Smooth muscle cell (in vitro differentiated cells): ENCODE data around the gene BOK. TPM values are rescaled to one million over a fixed set of nuclear protein-coding genes. Genes with fewer than 3 reads are reported as not detected.

Source experiments
- DNase-seq: peaks from one replicate; lab custom pipeline; 2025; ENCODE audit not compliant: unreplicated experiment; lab: John Stamatoyannopoulos, UW
- H2AFZ ChIP-seq: fragments of 200-600 bp; sonication (generic); 2 replicates; pipeline ENCODE4 v1.6.0; 2016; ENCODE audit warnings: antibody characterized with exemption, low read depth, mild to moderate bottlenecking
- H3F3A ChIP-seq: fragments of 200-600 bp; sonication (generic); 2 replicates; pipeline ENCODE4 v1.6.0; 2017; ENCODE audit warnings: antibody characterized with exemption, low read depth
- H3K27ac ChIP-seq: fragments of 200-600 bp; sonication (generic); 2 replicates; pipeline ENCODE4 v1.5.1; 2016; ENCODE audit warnings: low read depth, mild to moderate bottlenecking
- H3K27me3 ChIP-seq: fragments of 200-600 bp; sonication (generic); 2 replicates; pipeline ENCODE4 v1.6.1; 2016; ENCODE audit warnings: low read depth, mild to moderate bottlenecking
- H3K36me3 ChIP-seq: fragments of 200-600 bp; sonication (generic); 2 replicates; pipeline ENCODE4 v1.5.1; 2016; ENCODE audit warnings: low read depth
- H3K4me1 ChIP-seq: fragments of 200-600 bp; sonication (generic); 2 replicates; pipeline ENCODE4 v1.5.1; 2016; ENCODE audit warnings: low read depth
- H3K4me2 ChIP-seq: fragments of 200-600 bp; sonication (generic); 2 replicates; pipeline ENCODE4 v1.6.0; 2016; ENCODE audit warnings: mild to moderate bottlenecking
- H3K4me3 ChIP-seq: fragments of 200-600 bp; sonication (generic); 2 replicates; pipeline ENCODE4 v1.5.1; 2016; ENCODE audit warnings: mild to moderate bottlenecking
- H3K79me2 ChIP-seq: fragments of 200-600 bp; sonication (generic); 2 replicates; pipeline ENCODE4 v1.6.0; 2016; ENCODE audit warnings: low read depth, mild to moderate bottlenecking
- H3K9ac ChIP-seq: fragments of 200-600 bp; sonication (generic); 2 replicates; pipeline ENCODE4 v1.6.0; 2016; ENCODE audit warnings: low read depth
- H3K9me3 ChIP-seq: fragments of 200-600 bp; sonication (generic); replicated peaks from 2 replicates; pipeline ENCODE4 v1.5.1; 2016; ENCODE audit warnings: low read depth
- H4K20me1 ChIP-seq: fragments of 200-600 bp; sonication (generic); 2 replicates; pipeline ENCODE4 v1.6.0; 2016; ENCODE audit warnings: low read depth
- WGBS: methylation state at CpG from one replicate; pipeline ENCODE4 v1.1.7; 2016; ENCODE audit warnings: low lambda C conversion rate; 5-methylcytosine and 5-hydroxymethylcytosine counted together
- polyA plus RNA-seq: library from polyadenylated mRNA; unstranded; fragments of >200 nt; fragmentation: Nextera tagmentation; extraction: Ambion mirVana; gene quantifications from 2 replicates; pipeline ENCODE4 v1.2.1, GENCODE V29; 2016
- total RNA-seq: library from RNA; depleted of rRNA; stranded (reverse); fragments of >200 nt; gene quantifications from 2 replicates; pipeline ENCODE4 v1.2.3, GENCODE V29; 2014
- TF ChIP-seq, protein P1 (sequence below): fragments of 200-600 bp; sonication (generic); IDR thresholded peaks from 2 replicates; pipeline ENCODE4 v1.5.1; 2017; ENCODE audit warnings: borderline replicate concordance, mild to moderate bottlenecking, antibody characterized with exemption; ENCODE audit not compliant: insufficient read depth, poor library complexity, severe bottlenecking

BOK gene
- total and polyA plus RNA-seq, 2 experiments from 2014 or later, result 34.9 to 40.8 TPM

DNA sequence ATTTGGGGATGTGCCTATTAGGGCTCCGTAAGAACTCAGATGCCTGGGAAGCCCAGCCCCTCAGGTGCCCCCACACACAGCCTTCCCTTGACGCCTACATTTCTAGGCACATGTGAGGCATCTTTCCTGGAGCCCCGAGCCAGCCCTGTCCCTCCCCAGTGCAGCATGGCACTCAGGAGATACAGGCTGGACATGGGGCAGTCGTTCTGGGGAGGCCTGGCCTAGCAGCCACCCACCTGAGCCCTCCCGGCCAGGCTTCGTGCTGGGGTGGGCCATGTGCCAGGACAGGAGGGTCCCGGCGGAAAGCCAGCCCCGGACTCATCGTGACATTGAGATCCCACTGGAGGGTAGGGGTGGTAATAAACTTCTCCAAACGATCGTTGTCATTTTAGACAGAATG, 15.2 kb downstream of the BOK start:
- WGBS, result 94% methylated on average over 12 of the region's 12 CpGs
- no peak for DNase-seq
- TF ChIP-seq, protein P1, sequence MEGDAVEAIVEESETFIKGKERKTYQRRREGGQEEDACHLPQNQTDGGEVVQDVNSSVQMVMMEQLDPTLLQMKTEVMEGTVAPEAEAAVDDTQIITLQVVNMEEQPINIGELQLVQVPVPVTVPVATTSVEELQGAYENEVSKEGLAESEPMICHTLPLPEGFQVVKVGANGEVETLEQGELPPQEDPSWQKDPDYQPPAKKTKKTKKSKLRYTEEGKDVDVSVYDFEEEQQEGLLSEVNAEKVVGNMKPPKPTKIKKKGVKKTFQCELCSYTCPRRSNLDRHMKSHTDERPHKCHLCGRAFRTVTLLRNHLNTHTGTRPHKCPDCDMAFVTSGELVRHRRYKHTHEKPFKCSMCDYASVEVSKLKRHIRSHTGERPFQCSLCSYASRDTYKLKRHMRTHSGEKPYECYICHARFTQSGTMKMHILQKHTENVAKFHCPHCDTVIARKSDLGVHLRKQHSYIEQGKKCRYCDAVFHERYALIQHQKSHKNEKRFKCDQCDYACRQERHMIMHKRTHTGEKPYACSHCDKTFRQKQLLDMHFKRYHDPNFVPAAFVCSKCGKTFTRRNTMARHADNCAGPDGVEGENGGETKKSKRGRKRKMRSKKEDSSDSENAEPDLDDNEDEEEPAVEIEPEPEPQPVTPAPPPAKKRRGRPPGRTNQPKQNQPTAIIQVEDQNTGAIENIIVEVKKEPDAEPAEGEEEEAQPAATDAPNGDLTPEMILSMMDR, result no peak

DNA sequence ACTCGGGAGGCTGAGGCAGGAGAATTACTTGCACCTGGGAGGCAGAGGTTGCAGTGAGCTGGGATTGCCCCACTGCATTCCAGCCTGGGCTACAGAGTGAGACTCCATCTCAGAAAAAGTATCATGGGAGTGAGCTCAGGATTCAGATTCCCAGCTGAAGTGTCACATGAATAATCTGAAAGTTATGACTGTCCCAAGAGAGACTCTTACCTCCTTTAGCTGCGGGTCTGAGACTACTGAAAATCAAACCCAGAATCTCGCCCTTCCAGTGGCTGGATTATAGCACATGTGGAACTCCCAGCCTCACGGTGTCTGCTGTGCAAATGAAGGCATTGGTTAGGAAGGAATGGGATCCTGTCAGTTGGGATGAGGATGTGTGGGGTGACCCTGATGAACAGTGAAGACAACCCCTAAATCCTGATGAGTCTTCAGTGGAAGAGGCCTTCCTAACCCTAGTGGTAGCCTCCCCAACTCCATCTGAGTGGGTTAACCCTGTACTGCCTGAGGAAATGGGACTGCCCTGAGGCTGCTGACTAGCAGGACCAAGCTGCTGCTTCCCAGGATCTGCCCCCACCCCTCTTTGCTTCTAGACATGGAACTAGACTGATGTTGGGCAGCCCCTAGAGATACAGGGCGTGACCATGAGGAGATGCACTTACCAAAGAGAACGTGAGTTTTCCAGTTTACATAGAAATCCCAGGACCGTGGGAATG, 16.5 kb downstream of the BOK start:
- WGBS, result 89% methylated on average over 7 of the region's 7 CpGs

More for the DNA sequence above, 15.2 kb downstream of the BOK start:
- Histone ChIP-seq H3K27me3 (no peaks in the 10 kb centered on the region), H3K36me3 (no peaks in the 10 kb centered on the region), H3K9me3 (no peaks in the 10 kb centered on the region), H4K20me1 (peaks cover 35% of the 10 kb centered on the region), H3F3A (peaks cover 27% of the 10 kb centered on the region), H3K4me2 (no peak overlapping the region), H3K9ac (no peak overlapping the region), H3K79me2 (peaks cover 14% of the 10 kb centered on the region), H3K27ac (no peak overlapping the region), H3K4me1 (no peaks in the 10 kb centered on the region), H3K4me3 (no peak overlapping the region), H2AFZ (no peak overlapping the region)

DNA sequence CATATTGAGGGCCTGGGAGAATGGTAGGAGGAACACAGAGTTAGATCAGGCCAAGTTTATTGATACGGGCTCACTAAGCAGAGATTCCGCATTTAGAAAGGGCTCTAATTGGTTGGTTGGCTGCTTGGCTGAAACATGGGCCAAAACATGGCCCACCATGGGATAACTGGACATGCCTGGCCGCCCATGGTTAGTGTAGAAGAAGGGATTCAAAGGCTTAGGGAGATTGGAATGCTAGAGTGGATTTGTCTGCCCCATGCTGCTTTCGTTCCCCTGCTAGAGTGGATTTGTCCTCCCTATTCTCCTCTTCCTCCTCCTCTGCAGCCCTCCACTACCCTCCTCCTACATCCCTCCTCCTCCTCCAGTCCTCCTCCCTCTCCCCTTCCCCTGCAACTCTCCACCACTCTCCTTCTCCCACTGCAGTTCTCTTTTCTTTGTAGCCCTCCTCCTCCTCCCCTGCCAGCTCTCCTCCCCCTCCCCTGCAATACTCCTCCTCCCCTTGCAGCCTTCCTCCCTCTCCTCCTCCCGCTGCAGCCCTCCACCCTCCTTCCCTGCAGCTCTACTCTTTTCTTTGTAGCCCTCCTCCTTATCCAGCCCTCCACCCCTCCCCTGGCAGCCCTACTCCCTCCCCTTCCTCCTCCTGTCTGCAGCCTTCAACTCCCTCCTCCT, 17.2 kb downstream of the BOK start:
- no peak for DNase-seq
- H3F3A ChIP-seq, result peaks cover 27% of the 10 kb centered on the region
- no peak overlapping the region for H3K9ac ChIP-seq
- no peak overlapping the region for H3K4me3 ChIP-seq
- no peaks in the 10 kb centered on the region for H3K9me3 ChIP-seq
- H3K27me3 ChIP-seq, result no peaks in the 10 kb centered on the region
- H3K4me2 ChIP-seq, result no peak overlapping the region
- 81% methylated on average over 4 of the region's 5 CpGs for WGBS
- H3K27ac ChIP-seq, result no peak overlapping the region
- peaks cover 21% of the 10 kb centered on the region for H4K20me1 ChIP-seq
- no peaks in the 10 kb centered on the region for H3K4me1 ChIP-seq
- TF ChIP-seq, protein P1, result no peak
- H3K79me2 ChIP-seq, result no peaks in the 10 kb centered on the region
- no peak overlapping the region for H2AFZ ChIP-seq
- no peaks in the 10 kb centered on the region for H3K36me3 ChIP-seq

More for the DNA sequence above, 16.5 kb downstream of the BOK start:
- DNase-seq, result no peak
- Histone ChIP-seq H3K4me1 (no peaks in the 10 kb centered on the region), H4K20me1 (peaks cover 21% of the 10 kb centered on the region), H3F3A (peaks cover 27% of the 10 kb centered on the region), H3K79me2 (peaks cover under 1% of the 10 kb centered on the region), H3K36me3 (no peaks in the 10 kb centered on the region), H3K27ac (no peak overlapping the region), H3K4me2 (no peak overlapping the region), H3K27me3 (no peaks in the 10 kb centered on the region), H3K9me3 (no peaks in the 10 kb centered on the region), H3K4me3 (no peak overlapping the region), H2AFZ (no peak overlapping the region), H3K9ac (no peak overlapping the region)
- TF ChIP-seq, protein P1, result no peak
